Keratinocyte (primary cell): ENCODE measurements around the gene SMIM10L2A.

ENCODE experiments used
- CTCF ChIP-seq, 3 experiments: IDR thresholded peaks in 1 of 3; conservative IDR thresholded peaks in 1 of 3; optimal IDR thresholded peaks in 1 of 3; 2 replicates in 2 of 3; 3 replicates in 1 of 3; pipeline versions ENCODE3 to v1.5.1; 2011; ENCODE audit warnings: low read length in 3 of 3, mild to moderate bottlenecking in 3 of 3, moderate library complexity in 2 of 3, control low read depth in 1 of 3, inconsistent platforms in 1 of 3; ENCODE audit not compliant: insufficient read depth in 2 of 3; ENCODE audit errors: extremely low read depth in 1 of 3
- EZH2 ChIP-seq: IDR thresholded peaks from one replicate; pipeline ENCODE4 v1.6.1; 2012; ENCODE audit warnings: inconsistent platforms, mild to moderate bottlenecking, low read length, moderate library complexity

GRCh38 chrX:135397652-135398051, 24.1 kb upstream of the SMIM10L2A start:
- no peak for TF ChIP-seq CTCF (optimal IDR thresholded peaks at IDR 0.05 in 1 of 3, IDR thresholded peaks at IDR 0.05 in 1 of 3, conservative IDR thresholded peaks at IDR 0.05 in 1 of 3; ENCODE audit: extremely low read depth in 1 of 3, insufficient read depth in 2 of 3, low read length in 3 of 3)
- TF ChIP-seq EZH2 = no peak
